OCI-LY7 (cell line): Measurements from ENCODE around the gene CD22. TPM values are rescaled to one million over a fixed set of nuclear protein-coding genes. Genes with fewer than 3 reads are reported as not detected.
A peak's percentile ranks its signal among the peaks of the same experiment; 100 is the strongest.

Experiments
- BruUV-seq: library from RNA; stranded (reverse); fragments of 400-500 nt; replicated peaks from 2 replicates; lab custom pipeline; 2021; lab: Mats Ljungman, UMichigan
- CTCF ChIA-PET: fragments of 300-600 bp; sonication (Branson Sonifier 250); formaldehyde crosslinking; loops from one replicate; lab custom pipeline; 2022; ENCODE audit warnings: antibody characterized with exemption; ENCODE audit not compliant: unreplicated experiment; lab: Charles Lee
- POLR2A ChIA-PET: fragments of 300-600 bp; sonication (Branson Sonifier 250); formaldehyde crosslinking; loops from one replicate; lab custom pipeline; 2022; ENCODE audit warnings: antibody characterized with exemption; lab: Charles Lee
- DNase-seq: peaks from one replicate; pipeline ENCODE4 v3.0.0-alpha.2; 2015; ENCODE audit warnings: low spot score
- H2AFZ ChIP-seq: fragments of 200-600 bp; sonication (generic), shearing (Covaris generic); 2 replicates; pipeline ENCODE4 v1.6.1; 2014; ENCODE audit warnings: mild to moderate bottlenecking, antibody characterized with exemption, low read length, moderate library complexity
- H3K27ac ChIP-seq: fragments of 200-600 bp; sonication (generic); 2 replicates; pipeline ENCODE4 v1.5.1; 2014; ENCODE audit warnings: mixed run types, low read depth, mild to moderate bottlenecking, moderate library complexity, low read length, inconsistent platforms; ENCODE audit not compliant: poor library complexity, severe bottlenecking
- H3K36me3 ChIP-seq: fragments of 200-600 bp; sonication (generic); 2 replicates; pipeline ENCODE4 v1.6.1; 2014; ENCODE audit warnings: mild to moderate bottlenecking, antibody characterized with exemption, low read length, moderate library complexity, mixed read lengths; ENCODE audit not compliant: insufficient read depth
- H3K4me1 ChIP-seq: fragments of 200-600 bp; sonication (generic); 2 replicates; pipeline ENCODE4 v1.5.1; 2014; ENCODE audit warnings: mild to moderate bottlenecking, low read length; ENCODE audit not compliant: insufficient read depth, poor library complexity, severe bottlenecking
- H3K4me2 ChIP-seq: fragments of 200-600 bp; sonication (generic); 2 replicates; pipeline ENCODE4 v1.6.1; 2014; ENCODE audit warnings: mild to moderate bottlenecking, low read length
- H3K4me3 ChIP-seq: fragments of 200-600 bp; sonication (generic); 2 replicates; pipeline ENCODE4 v1.5.1; 2014; ENCODE audit warnings: mild to moderate bottlenecking, low read depth, low read length; ENCODE audit not compliant: poor library complexity, severe bottlenecking
- H3K79me2 ChIP-seq: fragments of 200-600 bp; sonication (generic); 2 replicates; pipeline ENCODE4 v1.6.1; 2016; ENCODE audit warnings: low read depth, mild to moderate bottlenecking, low read length, moderate library complexity, mixed read lengths; ENCODE audit not compliant: insufficient read depth
- H3K9me2 ChIP-seq: fragments of 200-600 bp; sonication (generic); 2 replicates; pipeline ENCODE4 v1.6.1; 2016; ENCODE audit warnings: mild to moderate bottlenecking, low read length, mixed read lengths; ENCODE audit not compliant: insufficient read depth
- H3K9me3 ChIP-seq: fragments of 200-600 bp; sonication (generic); 2 replicates; pipeline ENCODE4 v1.6.1; 2014; ENCODE audit warnings: mild to moderate bottlenecking, mixed run types, low read length, mixed read lengths
- H4K20me1 ChIP-seq: fragments of 200-600 bp; sonication (generic); 2 replicates; pipeline ENCODE4 v1.6.1; 2014; ENCODE audit warnings: mild to moderate bottlenecking, antibody characterized with exemption, low read length, moderate library complexity, mixed read lengths; ENCODE audit not compliant: insufficient read depth
- EZH2phosphoT487 ChIP-seq: fragments of 200-600 bp; sonication (generic); IDR thresholded peaks from 2 replicates; pipeline ENCODE4 v1.6.1; 2018; ENCODE audit warnings: low read depth, borderline replicate concordance, mild to moderate bottlenecking, mixed run types, antibody characterized with exemption, low read length, moderate library complexity, mixed read lengths
- intact Hi-C: fragments of 100-400 bp; cut with micrococcal nuclease; formaldehyde crosslinking; loops from one replicate; pipeline ENCODE4 v1.10.0; 2022; ENCODE audit not compliant: unreplicated experiment
- total RNA-seq, 2 experiments: library from RNA; depleted of rRNA in 1 of 2; stranded (reverse); fragments of >200 nt in 1 of 2; shearing (Covaris generic) in 1 of 2; gene quantifications; 2 replicates each; pipeline ENCODE4 v1.2.3, GENCODE V29; 2014 to 2022
- TF ChIP-seq, protein P1 (sequence below): fragments of 200-600 bp; sonication (generic); conservative IDR thresholded peaks from 2 replicates; pipeline ENCODE4 v1.5.1; 2014; ENCODE audit warnings: mild to moderate bottlenecking, antibody characterized with exemption, low read length, moderate library complexity, mixed read lengths

Gene CD22
- total RNA-seq, 2 experiments from 2014 or later = 413 to 972 TPM

GRCh38 chr19:35279985-35280821, 48.8 kb upstream of the CD22 start:
- intact Hi-C loops = no loop called here

DNA sequence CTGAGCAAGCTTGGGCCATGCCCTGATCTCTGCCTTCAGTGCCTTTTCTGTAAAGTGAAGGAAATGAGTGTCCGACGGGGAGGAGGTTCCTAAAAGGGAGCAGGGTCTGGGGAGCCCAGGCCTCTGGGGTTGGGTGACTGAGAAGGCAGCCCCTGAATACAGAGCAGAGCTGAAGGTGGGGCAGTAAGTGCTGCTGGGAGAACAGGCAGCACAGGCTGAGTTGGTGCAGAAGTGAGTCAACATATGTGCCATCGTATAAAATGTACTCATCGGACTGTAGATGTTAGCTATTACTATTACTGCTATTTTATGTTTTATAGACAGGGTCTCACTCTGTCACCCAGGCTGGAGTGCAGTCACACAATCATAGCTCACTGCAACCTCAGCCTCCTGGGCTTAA, 47.7 kb upstream of the CD22 start:
- POLR2A ChIA-PET = no interaction called here
- BruUV-seq = no TSS peak
- CTCF ChIA-PET = no interaction called here
- Histone ChIP-seq H3K79me2 (no peaks in the 10 kb centered on the region), H3K27ac (no peak overlapping the region), H3K4me3 (no peak overlapping the region), H4K20me1 (no peaks in the 10 kb centered on the region), H3K4me2 (no peak overlapping the region), H3K9me2 (no peaks in the 10 kb centered on the region), H2AFZ (no peak overlapping the region), H3K4me1 (peaks cover 18% of the 10 kb centered on the region), H3K36me3 (peaks cover 31% of the 10 kb centered on the region; the same call in 1 of the 2 replicates), H3K9me3 (no peaks in the 10 kb centered on the region)
- DNase-seq = no peak
- TF ChIP-seq, protein P1, sequence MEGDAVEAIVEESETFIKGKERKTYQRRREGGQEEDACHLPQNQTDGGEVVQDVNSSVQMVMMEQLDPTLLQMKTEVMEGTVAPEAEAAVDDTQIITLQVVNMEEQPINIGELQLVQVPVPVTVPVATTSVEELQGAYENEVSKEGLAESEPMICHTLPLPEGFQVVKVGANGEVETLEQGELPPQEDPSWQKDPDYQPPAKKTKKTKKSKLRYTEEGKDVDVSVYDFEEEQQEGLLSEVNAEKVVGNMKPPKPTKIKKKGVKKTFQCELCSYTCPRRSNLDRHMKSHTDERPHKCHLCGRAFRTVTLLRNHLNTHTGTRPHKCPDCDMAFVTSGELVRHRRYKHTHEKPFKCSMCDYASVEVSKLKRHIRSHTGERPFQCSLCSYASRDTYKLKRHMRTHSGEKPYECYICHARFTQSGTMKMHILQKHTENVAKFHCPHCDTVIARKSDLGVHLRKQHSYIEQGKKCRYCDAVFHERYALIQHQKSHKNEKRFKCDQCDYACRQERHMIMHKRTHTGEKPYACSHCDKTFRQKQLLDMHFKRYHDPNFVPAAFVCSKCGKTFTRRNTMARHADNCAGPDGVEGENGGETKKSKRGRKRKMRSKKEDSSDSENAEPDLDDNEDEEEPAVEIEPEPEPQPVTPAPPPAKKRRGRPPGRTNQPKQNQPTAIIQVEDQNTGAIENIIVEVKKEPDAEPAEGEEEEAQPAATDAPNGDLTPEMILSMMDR = no peak
- no peak for TF ChIP-seq EZH2phosphoT487
- intact Hi-C loops = no loop called here

More at GRCh38 chr19:35279985-35280821, 48.8 kb upstream of the CD22 start:
- ChIA-PET POLR2A (interaction anchor here (1.2 kb wide), 1 partner anchor 8 kb away, joined by 3 read pairs; no protein-coding TSS in a partner anchor), CTCF (no interaction called here)
- Histone ChIP-seq H3K4me3 (no peak overlapping the region), H2AFZ (no peak overlapping the region), H3K9me2 (no peaks in the 10 kb centered on the region), H3K27ac (peak overlapping the region; percentile 17), H3K9me3 (no peaks in the 10 kb centered on the region), H4K20me1 (no peaks in the 10 kb centered on the region), H3K4me2 (no peak overlapping the region), H3K36me3 (peaks cover 40% of the 10 kb centered on the region; the same call in 1 of the 2 replicates), H3K4me1 (peaks cover 18% of the 10 kb centered on the region), H3K79me2 (no peaks in the 10 kb centered on the region)
- no TSS peak for BruUV-seq
- no peak for TF ChIP-seq EZH2phosphoT487
- TF ChIP-seq, protein P1 = no peak
- DNase-seq = peak; percentile 39
